Skeletal muscle tissue (tissue), 4 donors: ENCODE measurements around the gene THG1L. TPM values are rescaled to one million over a fixed set of nuclear protein-coding genes. Genes with fewer than 3 reads are reported as not detected.
"Not testable (repeated sequence)": the region's sequence is repeated elsewhere in the genome, so short reads cannot be mapped to it uniquely, and the experiment has no call there.

ENCODE experiments used
- H3K27ac ChIP-seq: one replicate; pipeline ENCODE4 v1.7.0; 2013; ENCODE audit warnings: mild to moderate bottlenecking, low read depth, low read length, inconsistent platforms
- H3K27me3 ChIP-seq, 3 donors: one replicate each; pipeline ENCODE4 v1.7.0; 2013; ENCODE audit warnings: low read length in 3 of 3; ENCODE audit not compliant: control insufficient read depth in 3 of 3, insufficient read depth in 3 of 3
- H3K36me3 ChIP-seq, 3 donors: one replicate each; pipeline ENCODE4 v1.7.0; 2013; ENCODE audit warnings: low read length in 3 of 3; ENCODE audit not compliant: control insufficient read depth in 3 of 3, insufficient read depth in 3 of 3
- H3K4me1 ChIP-seq, 3 donors: one replicate each; pipeline ENCODE4 v1.7.0; 2013; ENCODE audit warnings: low read length in 3 of 3, mild to moderate bottlenecking in 3 of 3; ENCODE audit not compliant: control insufficient read depth in 3 of 3, insufficient read depth in 3 of 3
- H3K4me3 ChIP-seq, 3 donors: one replicate each; pipeline ENCODE4 v1.7.0; 2013; ENCODE audit warnings: low read length in 3 of 3
- H3K9ac ChIP-seq, 3 donors: one replicate each; pipeline ENCODE4 v1.7.0; 2013; ENCODE audit warnings: low read length in 3 of 3, mild to moderate bottlenecking in 3 of 3, moderate library complexity in 2 of 3, low read depth in 1 of 3
- H3K9me3 ChIP-seq, 3 donors: one replicate each; pipeline ENCODE4 v1.7.0; 2013; ENCODE audit warnings: low read length in 3 of 3; ENCODE audit not compliant: control insufficient read depth in 3 of 3
- total RNA-seq: library from RNA; depleted of rRNA; stranded (reverse); fragments of >200 nt; gene quantifications from one replicate; pipeline ENCODE4 v1.2.3, GENCODE V29; 2014
- donor health status: Osteomylitis.

The THG1L gene
- total RNA-seq, 1 donor from 2014 or later: 31.3 TPM

GRCh38 chr5:157722895-157723294, 8.3 kb upstream of the THG1L start:
- H3K27me3 ChIP-seq, H3K9me3 ChIP-seq, H3K27ac ChIP-seq, H3K4me1 ChIP-seq, H3K36me3 ChIP-seq, H3K9ac ChIP-seq, H3K4me3 ChIP-seq: not testable (repeated sequence)

GRCh38 chr5:157726607-157727006, 4.6 kb upstream of the THG1L start:
- H3K9ac ChIP-seq, H3K4me1 ChIP-seq, H3K9me3 ChIP-seq, H3K4me3 ChIP-seq, H3K27me3 ChIP-seq, H3K27ac ChIP-seq, H3K36me3 ChIP-seq: not testable (repeated sequence)

- H3K4me3 ChIP-seq: not testable (repeated sequence)
Observed at GRCh38 chr5:157727858-157728257, 3.4 kb upstream of the THG1L start.

GRCh38 chr5:157729858-157730257, 1.4 kb upstream of the THG1L start:
- Histone ChIP-seq H3K4me1 (peaks cover 4 to 12% (median 8%) of the 10 kb centered on the region in 3 donors), H3K27ac (no peak overlapping the region), H3K9ac (no peak overlapping the region), H3K27me3 (no peaks in the 10 kb centered on the region), H3K4me3 (no peak overlapping the region), H3K36me3 (peaks cover 3 to 13% (median 7%) of the 10 kb centered on the region in 3 donors), H3K9me3 (no peaks in the 10 kb centered on the region)

More at GRCh38 chr5:157727858-157728257, 3.4 kb upstream of the THG1L start:
- H3K4me1 ChIP-seq: peaks cover 4 to 12% (median 8%) of the 10 kb centered on the region in 3 donors
- H3K9ac ChIP-seq, H3K9me3 ChIP-seq, H3K27me3 ChIP-seq, H3K27ac ChIP-seq, H3K36me3 ChIP-seq: not testable (repeated sequence)

- Histone ChIP-seq H3K4me1 (peaks cover 4 to 12% (median 8%) of the 10 kb centered on the region in 3 donors), H3K9ac (peak overlapping the region; percentile 75 to 98 (median 93)), H3K9me3 (no peaks in the 10 kb centered on the region), H3K4me3 (peak overlapping the region; percentile 95 to 100 (median 99)), H3K27me3 (no peaks in the 10 kb centered on the region), H3K36me3 (peaks cover 7 to 19% (median 9%) of the 10 kb centered on the region in 3 donors), H3K27ac (no peak overlapping the region)
Observed at GRCh38 chr5:157730900-157731271, 334 bp upstream of the THG1L start.

- H3K9me3 ChIP-seq: no peaks in the 10 kb centered on the region
- peaks cover 11 to 22% (median 12%) of the 10 kb centered on the region in 3 donors for H3K36me3 ChIP-seq
- peak overlapping the region; percentile 75 to 98 (median 93) for H3K9ac ChIP-seq
- no peaks in the 10 kb centered on the region for H3K27me3 ChIP-seq
- H3K4me1 ChIP-seq: peaks cover 4 to 12% (median 8%) of the 10 kb centered on the region in 3 donors
- peak overlapping the region; percentile 81 for H3K27ac ChIP-seq
- peak overlapping the region; percentile 95 to 100 (median 99) for H3K4me3 ChIP-seq
Observed at GRCh38 chr5:157732130-157732514, 902 bp downstream of the THG1L start.

- H3K9ac ChIP-seq: no peak overlapping the region
- H3K27me3 ChIP-seq: no peaks in the 10 kb centered on the region
- H3K4me3 ChIP-seq: no peak overlapping the region
- peaks cover 4 to 12% (median 8%) of the 10 kb centered on the region in 3 donors for H3K4me1 ChIP-seq
- no peaks in the 10 kb centered on the region for H3K9me3 ChIP-seq
- peaks cover 11 to 22% (median 12%) of the 10 kb centered on the region in 3 donors for H3K36me3 ChIP-seq
- H3K27ac ChIP-seq: no peak overlapping the region
Observed at GRCh38 chr5:157732596-157733262, 1.5 kb downstream of the THG1L start.

GRCh38 chr5:157734436-157734835, 3.2 kb downstream of the THG1L start:
- Histone ChIP-seq H3K27me3 (no peaks in the 10 kb centered on the region), H3K4me3 (no peak overlapping the region), H3K36me3 (peaks cover 14 to 28% (median 20%) of the 10 kb centered on the region in 3 donors), H3K9me3 (no peaks in the 10 kb centered on the region), H3K4me1 (peaks cover 4 to 12% (median 8%) of the 10 kb centered on the region in 3 donors), H3K9ac (no peak overlapping the region), H3K27ac (no peak overlapping the region)

GRCh38 chr5:157735991-157736390, 4.8 kb downstream of the THG1L start:
- no peak overlapping the region for H3K27ac ChIP-seq
- no peak overlapping the region for H3K4me3 ChIP-seq

GRCh38 chr5:157739388-157740228, 8.4 kb downstream of the THG1L start:
- H3K27me3 ChIP-seq: no peaks in the 10 kb centered on the region
- no peak overlapping the region for H3K4me3 ChIP-seq
- H3K27ac ChIP-seq: no peak overlapping the region
- peaks cover 12 to 20% (median 15%) of the 10 kb centered on the region in 3 donors for H3K36me3 ChIP-seq
- H3K4me1 ChIP-seq: peaks cover 9 to 12% (median 9%) of the 10 kb centered on the region in 3 donors
- no peaks in the 10 kb centered on the region for H3K9me3 ChIP-seq
- H3K9ac ChIP-seq: no peak overlapping the region

More at GRCh38 chr5:157735991-157736390, 4.8 kb downstream of the THG1L start:
- Histone ChIP-seq H3K4me1 (peaks cover 4 to 8% (median 8%) of the 10 kb centered on the region in 3 donors), H3K9ac (no peak overlapping the region), H3K36me3 (peaks cover 15 to 32% (median 21%) of the 10 kb centered on the region in 3 donors), H3K27me3 (no peaks in the 10 kb centered on the region), H3K9me3 (no peaks in the 10 kb centered on the region)
